ENCODE measurements around the gene ATP11A.

The ATP11A gene

DNA sequence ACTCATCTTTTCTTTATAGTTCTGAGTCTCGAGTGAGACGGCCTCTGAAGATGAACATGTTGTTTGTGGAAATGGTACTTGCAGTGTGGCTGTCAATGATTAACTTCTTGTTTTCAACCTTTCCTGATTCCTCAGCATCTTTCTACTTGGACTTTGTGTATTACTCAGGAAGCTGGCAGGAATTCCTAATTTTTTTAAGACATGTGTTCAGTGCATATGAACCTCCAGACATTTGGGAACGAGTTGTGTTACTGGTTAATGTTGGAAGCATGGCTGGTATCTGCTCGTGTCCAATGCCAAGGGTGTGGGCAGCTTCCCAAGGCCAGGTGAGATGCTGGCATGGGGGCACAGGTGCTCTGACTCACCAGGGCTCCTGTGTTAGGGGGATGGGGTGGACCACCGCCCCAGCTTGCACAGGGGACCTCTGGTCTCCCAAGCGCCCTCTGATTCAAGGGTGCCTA is 218.1 kb downstream of the ATP11A start:
- no peaks in the 10 kb centered on the region for H3F3A ChIP-seq (ENCODE audit: insufficient read depth, low read length)
- peaks cover 13% of the 10 kb centered on the region for H3K27me3 ChIP-seq (replicated peaks; ENCODE audit: insufficient read depth, low read length)
- H4K20me1 ChIP-seq (ENCODE audit: insufficient read depth, low read length) = no peaks in the 10 kb centered on the region
- no peak overlapping the region for H3K4me3 ChIP-seq (ENCODE audit: low read length)
- no peak for DNase-seq
- H3K9me3 ChIP-seq (replicated peaks; ENCODE audit: insufficient read depth, low read length) = no peaks in the 10 kb centered on the region
- H2AFZ ChIP-seq (ENCODE audit: low read length) = no peak overlapping the region
- H3K79me2 ChIP-seq (ENCODE audit: low read length) = no peaks in the 10 kb centered on the region
- no peak overlapping the region for H3K4me2 ChIP-seq (ENCODE audit: low read depth, low read length)
- TF ChIP-seq EZH2 (optimal IDR thresholded peaks at IDR 0.05; ENCODE audit: low read depth, low read length) (no peak), EZH2phosphoT487 (IDR thresholded peaks at IDR 0.05; ENCODE audit: low read length) (no peak), CTCF (IDR thresholded peaks at IDR 0.05; ENCODE audit: low read length) (no peak)
- no peak overlapping the region for H3K9ac ChIP-seq (ENCODE audit: low read length)
- H3K27ac ChIP-seq (ENCODE audit: low read length) = no peak overlapping the region
- H3K9me2 ChIP-seq (replicated peaks; ENCODE audit: insufficient read depth, low read length) = no peaks in the 10 kb centered on the region
- H3K4me1 ChIP-seq (ENCODE audit: low read length) = 0 out of 2 replicates have a peak, but pooled peaks cover 6% of the 10 kb centered on the region
- no peaks in the 10 kb centered on the region for H3K36me3 ChIP-seq (replicated peaks; ENCODE audit: insufficient read depth, low read length)

- Histone ChIP-seq H3K9me3 (replicated peaks; ENCODE audit: insufficient read depth, low read length) (no peaks in the 10 kb centered on the region), H2AFZ (ENCODE audit: low read length) (no peak overlapping the region), H3K36me3 (replicated peaks; ENCODE audit: insufficient read depth, low read length) (no peaks in the 10 kb centered on the region), H4K20me1 (ENCODE audit: insufficient read depth, low read length) (no peaks in the 10 kb centered on the region), H3K9me2 (replicated peaks; ENCODE audit: insufficient read depth, low read length) (no peaks in the 10 kb centered on the region), H3K79me2 (ENCODE audit: low read length) (no peaks in the 10 kb centered on the region), H3K4me1 (ENCODE audit: low read length) (0 out of 2 replicates have a peak, but pooled peaks cover 6% of the 10 kb centered on the region), H3K4me3 (ENCODE audit: low read length) (no peak overlapping the region), H3K9ac (ENCODE audit: low read length) (no peak overlapping the region), H3K27me3 (replicated peaks; ENCODE audit: insufficient read depth, low read length) (peaks cover 13% of the 10 kb centered on the region), H3F3A (ENCODE audit: insufficient read depth, low read length) (no peaks in the 10 kb centered on the region), H3K27ac (ENCODE audit: low read length) (no peak overlapping the region), H3K4me2 (ENCODE audit: low read depth, low read length) (no peak overlapping the region)
- DNase-seq = no peak
- no peak for TF ChIP-seq CTCF (IDR thresholded peaks at IDR 0.05; ENCODE audit: low read length)
- TF ChIP-seq EZH2phosphoT487 (IDR thresholded peaks at IDR 0.05; ENCODE audit: low read length) = no peak
- TF ChIP-seq EZH2 (optimal IDR thresholded peaks at IDR 0.05; ENCODE audit: low read depth, low read length) = no peak
Measured at GRCh38 chr13:112908342-112908741, 218.5 kb downstream of the ATP11A start.

GRCh38 chr13:112910016-112910415 is 220.2 kb downstream of the ATP11A start:
- H3K4me2 ChIP-seq (ENCODE audit: low read depth, low read length) = no peak overlapping the region
- H3K9ac ChIP-seq (ENCODE audit: low read length) = no peak overlapping the region
- H3K9me2 ChIP-seq (replicated peaks; ENCODE audit: insufficient read depth, low read length) = no peaks in the 10 kb centered on the region
- H3K4me3 ChIP-seq (ENCODE audit: low read length) = no peak overlapping the region
- no peaks in the 10 kb centered on the region for H3K9me3 ChIP-seq (replicated peaks; ENCODE audit: insufficient read depth, low read length)
- no peaks in the 10 kb centered on the region for H3F3A ChIP-seq (ENCODE audit: insufficient read depth, low read length)
- H2AFZ ChIP-seq (ENCODE audit: low read length) = no peak overlapping the region
- H3K36me3 ChIP-seq (replicated peaks; ENCODE audit: insufficient read depth, low read length) = no peaks in the 10 kb centered on the region
- no peaks in the 10 kb centered on the region for H3K79me2 ChIP-seq (ENCODE audit: low read length)
- no peak for DNase-seq
- H4K20me1 ChIP-seq (ENCODE audit: insufficient read depth, low read length) = no peaks in the 10 kb centered on the region
- peaks cover 13% of the 10 kb centered on the region for H3K27me3 ChIP-seq (replicated peaks; ENCODE audit: insufficient read depth, low read length)
- no peak overlapping the region for H3K27ac ChIP-seq (ENCODE audit: low read length)
- TF ChIP-seq CTCF (IDR thresholded peaks at IDR 0.05; ENCODE audit: low read length) (no peak), EZH2 (optimal IDR thresholded peaks at IDR 0.05; ENCODE audit: low read depth, low read length) (no peak), EZH2phosphoT487 (IDR thresholded peaks at IDR 0.05; ENCODE audit: low read length) (no peak)
- H3K4me1 ChIP-seq (ENCODE audit: low read length) = 0 out of 2 replicates have a peak, but pooled peaks cover 6% of the 10 kb centered on the region
